ENCODE data around the gene DLG1. TPM values are rescaled to one million over a fixed set of nuclear protein-coding genes. Genes with fewer than 3 reads are reported as not detected.

DLG1 gene
- total RNA-seq, 4 donors from 2014 or later = 136 to 221 (median 172) TPM

DNA sequence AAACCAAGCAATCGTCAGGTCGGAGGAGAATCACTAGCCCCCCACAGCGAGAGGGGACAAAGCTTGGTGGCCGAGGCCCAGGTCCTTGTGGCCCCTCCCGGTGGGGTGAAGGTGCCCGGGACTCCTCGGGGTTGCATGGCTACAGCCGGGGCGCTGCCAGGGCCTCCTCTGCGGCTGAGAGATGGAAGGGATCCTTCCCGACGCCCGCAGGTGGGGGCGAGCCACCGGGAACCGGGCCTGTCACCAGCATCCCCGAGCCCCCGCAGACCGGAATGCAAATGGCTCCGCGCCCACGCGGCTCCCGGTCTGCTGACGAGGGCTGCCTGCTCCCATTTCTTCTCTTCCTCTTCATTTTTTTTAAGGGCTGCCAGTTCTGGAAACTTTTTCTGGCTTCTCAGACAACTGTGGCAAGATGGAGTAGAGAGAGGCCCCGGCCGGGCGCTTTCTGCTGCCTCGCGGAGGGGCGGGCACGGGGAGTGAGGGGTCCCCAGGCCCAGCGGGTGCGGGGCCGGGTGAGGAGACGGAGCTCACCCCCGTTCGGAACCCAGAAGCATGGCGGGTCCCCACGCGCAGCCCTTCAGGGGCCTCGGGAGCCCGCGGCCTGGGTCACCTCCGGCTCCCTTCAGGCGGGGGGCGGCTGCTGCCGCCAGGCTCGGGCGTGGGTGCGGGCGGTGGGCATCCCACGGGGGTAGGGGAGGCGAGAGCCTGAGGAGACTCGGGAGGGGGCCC lies 296.3 kb downstream of the DLG1 start:
- H3K4me3 ChIP-seq = peak overlapping the region; percentile 45 to 81 (median 58)

DNA sequence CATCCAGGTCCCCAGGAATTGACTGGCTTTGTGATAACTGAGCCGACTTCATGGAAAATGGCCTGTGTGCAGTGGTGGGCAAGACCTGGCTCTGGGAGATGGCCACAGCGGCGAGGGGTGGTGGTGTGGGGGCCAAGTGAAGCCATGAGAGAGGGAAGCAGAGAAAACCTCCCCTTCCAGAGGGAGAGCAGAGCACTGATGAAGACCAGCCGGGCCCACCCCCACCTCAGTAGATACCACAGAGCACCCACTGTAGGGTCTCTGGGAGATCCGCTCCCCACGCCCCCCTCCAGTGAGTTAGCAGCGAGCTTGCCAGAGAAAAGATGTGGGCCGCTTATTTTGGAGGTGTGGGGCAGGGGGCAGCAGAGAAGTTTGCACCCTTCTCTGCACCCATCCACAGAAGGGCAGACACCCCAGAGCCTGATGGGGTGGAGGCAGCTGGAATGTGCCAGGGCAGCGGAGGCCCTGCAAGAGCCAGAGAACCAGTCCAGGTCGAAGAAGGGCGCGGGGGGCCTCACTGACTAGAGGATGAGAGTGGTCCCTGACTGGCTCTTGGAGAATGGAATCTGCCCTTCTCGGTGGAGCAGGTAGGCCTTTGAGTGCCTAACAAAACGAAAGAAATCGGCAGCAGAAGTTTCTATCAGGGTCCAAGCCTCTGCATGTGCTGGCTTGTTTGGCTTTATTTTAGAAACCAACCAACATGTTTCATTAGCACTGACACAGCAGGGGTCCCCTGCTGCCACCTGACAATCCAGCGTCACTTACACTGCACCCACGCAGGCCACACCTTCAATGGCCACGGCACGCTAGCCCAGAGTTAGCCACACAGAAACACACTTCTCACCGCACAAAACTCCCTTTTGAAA lies 297.1 kb downstream of the DLG1 start:
- peak overlapping the region in 1 of 4 donors; percentile 64 for H3K27ac ChIP-seq
- no peaks in the 10 kb centered on the region for H3K36me3 ChIP-seq
- no peaks in the 10 kb centered on the region for H3K27me3 ChIP-seq
- peaks cover 0 to 12% (median 6%) of the 10 kb centered on the region in 4 donors for H3K4me1 ChIP-seq
- no peak overlapping the region for H3K4me3 ChIP-seq
- TF ChIP-seq, protein P1, sequence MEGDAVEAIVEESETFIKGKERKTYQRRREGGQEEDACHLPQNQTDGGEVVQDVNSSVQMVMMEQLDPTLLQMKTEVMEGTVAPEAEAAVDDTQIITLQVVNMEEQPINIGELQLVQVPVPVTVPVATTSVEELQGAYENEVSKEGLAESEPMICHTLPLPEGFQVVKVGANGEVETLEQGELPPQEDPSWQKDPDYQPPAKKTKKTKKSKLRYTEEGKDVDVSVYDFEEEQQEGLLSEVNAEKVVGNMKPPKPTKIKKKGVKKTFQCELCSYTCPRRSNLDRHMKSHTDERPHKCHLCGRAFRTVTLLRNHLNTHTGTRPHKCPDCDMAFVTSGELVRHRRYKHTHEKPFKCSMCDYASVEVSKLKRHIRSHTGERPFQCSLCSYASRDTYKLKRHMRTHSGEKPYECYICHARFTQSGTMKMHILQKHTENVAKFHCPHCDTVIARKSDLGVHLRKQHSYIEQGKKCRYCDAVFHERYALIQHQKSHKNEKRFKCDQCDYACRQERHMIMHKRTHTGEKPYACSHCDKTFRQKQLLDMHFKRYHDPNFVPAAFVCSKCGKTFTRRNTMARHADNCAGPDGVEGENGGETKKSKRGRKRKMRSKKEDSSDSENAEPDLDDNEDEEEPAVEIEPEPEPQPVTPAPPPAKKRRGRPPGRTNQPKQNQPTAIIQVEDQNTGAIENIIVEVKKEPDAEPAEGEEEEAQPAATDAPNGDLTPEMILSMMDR (IDR thresholded peaks at IDR 0.05) = no peak
- no peak for TF ChIP-seq POLR2A (IDR thresholded peaks at IDR 0.05)
- DNase-seq = peak in 1 of 3 donors; percentile 46
- no peaks in the 10 kb centered on the region for H3K9me3 ChIP-seq

More for the DNA sequence above, 296.3 kb downstream of the DLG1 start:
- peaks cover 0 to 12% (median 6%) of the 10 kb centered on the region in 4 donors for H3K4me1 ChIP-seq
- peak overlapping the region; percentile 58 to 86 (median 69) for H3K27ac ChIP-seq
- H3K27me3 ChIP-seq = no peaks in the 10 kb centered on the region
- H3K36me3 ChIP-seq = no peaks in the 10 kb centered on the region
- no peak for DNase-seq
- no peaks in the 10 kb centered on the region for H3K9me3 ChIP-seq
- no peak for TF ChIP-seq POLR2A (IDR thresholded peaks at IDR 0.05)
- TF ChIP-seq, protein P1 (IDR thresholded peaks at IDR 0.05) = no peak

DNA sequence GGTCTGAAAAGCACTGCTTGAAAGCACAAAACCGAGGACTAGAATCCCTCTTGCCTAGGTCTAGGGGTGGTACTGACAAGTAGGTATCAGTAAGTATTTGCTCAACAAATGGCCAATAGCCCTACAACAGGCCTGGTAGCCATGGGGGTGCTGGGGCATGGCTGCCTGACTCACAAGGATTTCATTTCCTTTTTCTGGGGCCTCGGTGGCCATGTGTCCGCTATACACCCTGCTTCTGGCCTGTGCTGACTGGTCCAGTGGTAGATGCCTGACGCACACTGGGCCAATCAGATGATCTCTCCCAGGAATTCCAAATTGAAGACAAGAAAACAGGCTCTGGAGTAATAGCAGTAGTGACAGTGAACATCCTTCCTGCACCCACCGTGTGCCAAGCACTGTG lies 298.2 kb downstream of the DLG1 start:
- no peaks in the 10 kb centered on the region for H3K9me3 ChIP-seq
- no peaks in the 10 kb centered on the region for H3K27me3 ChIP-seq
- no peak overlapping the region for H3K27ac ChIP-seq
- DNase-seq = peak in 1 of 3 donors; percentile 23
- H3K4me3 ChIP-seq = no peak overlapping the region
- TF ChIP-seq POLR2A (IDR thresholded peaks at IDR 0.05) = no peak
- TF ChIP-seq, protein P1 (IDR thresholded peaks at IDR 0.05) = no peak
- no peaks in the 10 kb centered on the region for H3K36me3 ChIP-seq
- peaks cover 0 to 12% (median 6%) of the 10 kb centered on the region in 4 donors for H3K4me1 ChIP-seq

DNA sequence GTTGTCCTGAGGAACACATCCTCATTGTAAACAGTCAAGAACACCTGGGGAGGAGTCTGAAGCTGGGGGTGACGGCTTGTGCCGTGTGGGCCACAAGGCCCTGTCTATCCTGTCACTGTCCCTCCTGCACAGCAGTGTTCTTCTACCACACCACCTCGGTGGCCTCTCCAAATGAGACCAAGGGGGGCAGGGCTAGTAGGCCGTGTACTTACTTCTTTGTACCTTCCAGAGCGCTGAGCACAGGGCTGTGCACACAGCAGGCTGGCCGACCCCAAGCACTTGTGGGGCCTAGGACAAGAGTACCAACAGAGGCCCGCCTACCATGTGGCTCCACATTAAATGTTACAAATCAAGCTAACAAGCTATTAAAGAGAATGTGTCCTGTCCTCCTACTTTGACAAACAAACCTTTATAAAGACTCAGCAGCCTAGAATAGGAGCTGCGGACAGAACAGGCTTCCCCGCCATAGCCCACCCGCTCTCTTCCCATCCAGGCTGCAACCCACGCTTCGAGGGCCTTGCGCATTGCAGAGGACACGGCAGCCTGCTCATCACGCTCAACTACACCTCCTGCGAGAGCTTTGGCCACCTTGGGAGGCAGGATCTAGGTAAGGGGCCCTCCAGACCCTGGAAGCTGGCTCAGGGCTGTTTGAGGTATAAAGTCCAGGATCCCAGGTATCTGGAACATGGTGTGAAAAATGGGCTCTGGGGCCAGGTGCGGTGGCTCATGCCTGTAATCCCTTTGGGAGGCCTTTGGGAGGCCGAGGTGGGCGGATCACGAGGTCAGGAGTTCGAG lies 299.2 kb downstream of the DLG1 start:
- H3K4me1 ChIP-seq = peaks cover 0 to 11% (median 6%) of the 10 kb centered on the region in 4 donors
- peak in 1 of 3 donors; percentile 39 for DNase-seq
- H3K27me3 ChIP-seq = no peaks in the 10 kb centered on the region
- H3K9me3 ChIP-seq = no peaks in the 10 kb centered on the region
- no peak overlapping the region for H3K27ac ChIP-seq
- TF ChIP-seq, protein P1 (IDR thresholded peaks at IDR 0.05) = no peak
- no peak for TF ChIP-seq POLR2A (IDR thresholded peaks at IDR 0.05)
- H3K36me3 ChIP-seq = no peaks in the 10 kb centered on the region
- no peak overlapping the region for H3K4me3 ChIP-seq

DNA sequence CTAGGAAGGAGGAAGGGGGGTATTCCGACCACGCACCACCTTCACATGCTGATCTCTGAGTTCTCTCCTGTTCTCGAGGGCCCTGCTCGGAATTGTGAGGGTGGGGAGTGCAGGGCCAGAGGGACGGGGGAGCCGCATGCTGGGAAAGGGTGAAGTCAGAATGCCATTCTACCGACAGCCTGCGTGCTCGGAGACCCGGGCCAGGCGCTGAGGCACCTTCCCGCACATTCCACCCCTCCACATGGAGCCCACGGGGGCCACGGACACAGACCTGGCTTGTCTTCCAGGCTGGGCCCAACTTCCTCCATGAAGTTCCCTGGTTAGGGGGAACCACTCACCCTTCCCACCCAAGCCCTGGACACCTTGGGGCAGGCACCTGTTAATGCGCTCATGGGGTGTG lies 301.1 kb downstream of the DLG1 start:
- TF ChIP-seq, protein P1 (IDR thresholded peaks at IDR 0.05) = no peak
- TF ChIP-seq POLR2A (IDR thresholded peaks at IDR 0.05) = no peak
- H3K36me3 ChIP-seq = no peaks in the 10 kb centered on the region
- peaks cover 0 to under 1% (median 0%) of the 10 kb centered on the region in 4 donors for H3K4me1 ChIP-seq
- H3K9me3 ChIP-seq = no peaks in the 10 kb centered on the region
- H3K4me3 ChIP-seq = no peak overlapping the region
- DNase-seq = peak in 1 of 3 donors; percentile 21
- no peak overlapping the region for H3K27ac ChIP-seq
- no peaks in the 10 kb centered on the region for H3K27me3 ChIP-seq
